DMS114 treated with DMSO at 0.1 percent for 48 hours (cell line): ENCODE data around the gene AMFR.

ENCODE experiments used
- DNase-seq: peaks from one replicate; lab custom pipeline; 2025; ENCODE audit not compliant: unreplicated experiment; lab: John Stamatoyannopoulos, UW

AMFR gene

GRCh38 chr16:56425439-56425832, at the start of gene AMFR:
TSS of gene AMFR (minus strand) at chr16:56425545. CDS start at chr16:56425327, 218 bp downstream.
- DNase-seq: peak; percentile 53

- DNase-seq: no peak
Measured at GRCh38 chr16:56470666-56471065, 45.3 kb upstream of the AMFR start.

- DNase-seq: no peak
Measured at GRCh38 chr16:56470232-56470631, 44.9 kb upstream of the AMFR start.

GRCh38 chr16:56469748-56470147, 44.4 kb upstream of the AMFR start:
- no peak for DNase-seq

GRCh38 chr16:56468800-56469199, 43.5 kb upstream of the AMFR start:
- DNase-seq: no peak

- DNase-seq: no peak
Measured at GRCh38 chr16:56466344-56466743, 41.0 kb upstream of the AMFR start.

GRCh38 chr16:56463153-56463552, 37.8 kb upstream of the AMFR start:
- no peak for DNase-seq

- DNase-seq: no peak
Measured at GRCh38 chr16:56462064-56462796, 36.9 kb upstream of the AMFR start.

- no peak for DNase-seq
Measured at GRCh38 chr16:56460101-56460500, 34.8 kb upstream of the AMFR start.

GRCh38 chr16:56457927-56458470, 32.7 kb upstream of the AMFR start:
- DNase-seq: no peak

GRCh38 chr16:56451753-56452689, 26.7 kb upstream of the AMFR start:
- DNase-seq: no peak

GRCh38 chr16:56450986-56451752, 25.8 kb upstream of the AMFR start, which contains the start of the genes NUDT21 and OGFOD1:
TSS of gene NUDT21 (minus strand) at chr16:56451332. CDS start at chr16:56451202, 130 bp downstream.
TSS of gene OGFOD1 (plus strand) at chr16:56451554. CDS start at chr16:56451613, 59 bp downstream.
- DNase-seq: peak; percentile 99

- no peak for DNase-seq
Measured at GRCh38 chr16:56450275-56450985, 25.1 kb upstream of the AMFR start.

GRCh38 chr16:56448005-56448404, 22.7 kb upstream of the AMFR start:
- no peak for DNase-seq

GRCh38 chr16:56447286-56447685, 21.9 kb upstream of the AMFR start:
- no peak for DNase-seq

GRCh38 chr16:56438038-56438437, 12.7 kb upstream of the AMFR start:
- no peak for DNase-seq

GRCh38 chr16:56436258-56436657, 10.9 kb upstream of the AMFR start:
- DNase-seq: no peak

- DNase-seq: no peak
Measured at GRCh38 chr16:56428091-56428490, 2.7 kb upstream of the AMFR start.

GRCh38 chr16:56426585-56426984, 1.2 kb upstream of the AMFR start:
- no peak for DNase-seq

GRCh38 chr16:56424791-56425438, 430 bp downstream of the AMFR start:
- DNase-seq: no peak
